ENCODE measurements around the gene MARCHF7. TPM values are rescaled to one million over a fixed set of nuclear protein-coding genes. Genes with fewer than 3 reads are reported as not detected.

MARCHF7 gene
- total RNA-seq, 1 experiment from 2014 or later, result 84.3 TPM

- Histone ChIP-seq H3K9me3 (ENCODE audit: low read length) (no peaks in the 10 kb centered on the region), H3K36me3 (ENCODE audit: low read depth, low read length) (peaks cover 49% of the 10 kb centered on the region), H4K20me1 (ENCODE audit: low read length) (peaks cover 92% of the 10 kb centered on the region), H3K27ac (ENCODE audit: low read length) (no peak overlapping the region), H3F3A (ENCODE audit: low read length, unreplicated experiment) (no peaks in the 10 kb centered on the region), H3K4me3 (ENCODE audit: low read length) (no peak overlapping the region), H3K4me2 (ENCODE audit: low read length) (no peak overlapping the region), H3K27me3 (ENCODE audit: low read length) (no peaks in the 10 kb centered on the region), H3K9ac (ENCODE audit: low read length) (no peak overlapping the region), H3K4me1 (ENCODE audit: insufficient read depth, low read length) (no peaks in the 10 kb centered on the region), H3K9me2 (replicated peaks; ENCODE audit: low read length) (no peaks in the 10 kb centered on the region), H3K79me2 (ENCODE audit: low read length) (peaks cover 100% of the 10 kb centered on the region), H2AFZ (ENCODE audit: low read length) (no peak overlapping the region)
- CTCF ChIA-PET, result no interaction called here
- BruUV-seq (replicated peaks), result no TSS peak
- DNase-seq (no peak), ATAC-seq (no peak)
- intact Hi-C loops (cut with micrococcal nuclease), result no loop called here
- POLR2A ChIA-PET (ENCODE audit: unreplicated experiment), result no interaction called here
- no peak for TF ChIP-seq CTCF (conservative IDR thresholded peaks at IDR 0.05; ENCODE audit: low read depth, low read length)
- no peak for TF ChIP-seq EZH2 (IDR thresholded peaks at IDR 0.05; ENCODE audit: low read length, unreplicated experiment)
- no peak for TF ChIP-seq EZH2phosphoT487 (IDR thresholded peaks at IDR 0.05; ENCODE audit: borderline replicate concordance, low read length)
These were observed 13.4 kb downstream of the MARCHF7 start for GRCh38 chr2:159725713-159726112.

- Histone ChIP-seq H3K4me3 (ENCODE audit: low read length) (no peak overlapping the region), H3K9ac (ENCODE audit: low read length) (no peak overlapping the region), H3K27me3 (ENCODE audit: low read length) (no peaks in the 10 kb centered on the region), H3K27ac (ENCODE audit: low read length) (no peak overlapping the region), H2AFZ (ENCODE audit: low read length) (no peak overlapping the region), H3K9me3 (ENCODE audit: low read length) (no peaks in the 10 kb centered on the region), H3K9me2 (replicated peaks; ENCODE audit: low read length) (no peaks in the 10 kb centered on the region), H4K20me1 (ENCODE audit: low read length) (peaks cover 66% of the 10 kb centered on the region), H3K79me2 (ENCODE audit: low read length) (peaks cover 90% of the 10 kb centered on the region), H3K36me3 (ENCODE audit: low read depth, low read length) (peaks cover 46% of the 10 kb centered on the region), H3K4me1 (ENCODE audit: insufficient read depth, low read length) (no peaks in the 10 kb centered on the region), H3K4me2 (ENCODE audit: low read length) (no peak overlapping the region), H3F3A (ENCODE audit: low read length, unreplicated experiment) (no peaks in the 10 kb centered on the region)
- no peak for DNase-seq
- TF ChIP-seq CTCF (conservative IDR thresholded peaks at IDR 0.05; ENCODE audit: low read depth, low read length) (no peak), EZH2phosphoT487 (IDR thresholded peaks at IDR 0.05; ENCODE audit: borderline replicate concordance, low read length) (no peak), EZH2 (IDR thresholded peaks at IDR 0.05; ENCODE audit: low read length, unreplicated experiment) (no peak)
- no TSS peak for BruUV-seq (replicated peaks)
- ATAC-seq, result no peak
- intact Hi-C loops (cut with micrococcal nuclease), result no loop called here
- ChIA-PET POLR2A (ENCODE audit: unreplicated experiment) (no interaction called here), CTCF (no interaction called here)
These were observed 16.3 kb downstream of the MARCHF7 start for GRCh38 chr2:159728629-159729028.

DNA sequence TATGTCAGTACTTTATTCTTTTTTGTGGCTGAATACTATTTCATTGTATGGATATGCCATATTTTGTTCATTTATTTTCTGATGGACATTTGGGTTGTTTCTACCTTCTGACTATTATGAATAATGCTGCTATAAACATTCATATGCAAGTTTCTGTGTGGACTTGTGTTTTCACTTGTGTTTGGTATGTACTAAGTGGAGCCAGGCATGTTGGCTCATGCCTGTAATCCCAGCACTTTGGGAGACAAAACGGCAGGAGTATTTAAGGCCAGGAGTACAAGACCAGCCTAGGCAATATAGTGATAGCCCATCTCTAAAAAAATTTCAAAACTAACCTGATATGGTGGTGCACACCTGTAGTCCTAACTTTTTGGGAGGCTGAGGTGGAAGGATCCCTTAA lies 23.3 kb downstream of the MARCHF7 start:
- BruUV-seq (replicated peaks), result no TSS peak

More for the DNA sequence above, 23.3 kb downstream of the MARCHF7 start:
- H3F3A ChIP-seq (ENCODE audit: low read length, unreplicated experiment), result no peaks in the 10 kb centered on the region
- no peaks in the 10 kb centered on the region for H3K27me3 ChIP-seq (ENCODE audit: low read length)
- no peak overlapping the region for H2AFZ ChIP-seq (ENCODE audit: low read length)
- no peaks in the 10 kb centered on the region for H3K9me2 ChIP-seq (replicated peaks; ENCODE audit: low read length)
- peaks cover 90% of the 10 kb centered on the region for H3K79me2 ChIP-seq (ENCODE audit: low read length)
- H3K4me1 ChIP-seq (ENCODE audit: insufficient read depth, low read length), result no peaks in the 10 kb centered on the region; the same call in 1 of the 2 replicates
- POLR2A ChIA-PET (ENCODE audit: unreplicated experiment), result no interaction called here
- intact Hi-C loops (cut with micrococcal nuclease), result no loop called here
- H3K9ac ChIP-seq (ENCODE audit: low read length), result no peak overlapping the region
- peaks cover 62% of the 10 kb centered on the region for H3K36me3 ChIP-seq (ENCODE audit: low read depth, low read length)
- no peaks in the 10 kb centered on the region for H3K9me3 ChIP-seq (ENCODE audit: low read length)
- no peak overlapping the region for H3K4me2 ChIP-seq (ENCODE audit: low read length)
- no peak overlapping the region for H3K27ac ChIP-seq (ENCODE audit: low read length)
- ATAC-seq (no peak), DNase-seq (no peak)
- peaks cover 51% of the 10 kb centered on the region for H4K20me1 ChIP-seq (ENCODE audit: low read length)
- CTCF ChIA-PET, result no interaction called here
- no peak overlapping the region for H3K4me3 ChIP-seq (ENCODE audit: low read length)
- TF ChIP-seq EZH2phosphoT487 (IDR thresholded peaks at IDR 0.05; ENCODE audit: borderline replicate concordance, low read length) (no peak), EZH2 (IDR thresholded peaks at IDR 0.05; ENCODE audit: low read length, unreplicated experiment) (no peak), CTCF (conservative IDR thresholded peaks at IDR 0.05; ENCODE audit: low read depth, low read length) (no peak)
